Adrenal gland (tissue), 12 donors: ENCODE measurements around the gene FXR2. TPM values are rescaled to one million over a fixed set of nuclear protein-coding genes. Genes with fewer than 3 reads are reported as not detected.
A peak's percentile ranks its signal among the peaks of the same experiment; 100 is the strongest.

Experiments used
- DNase-seq, 7 donors: peaks; one replicate each; pipeline ENCODE4 v3.0.0-alpha.2; 2019 to 2020
- H3K27ac ChIP-seq, 5 donors: fragments of 200-600 bp; sonication (generic) in 4 of 5; 1 replicate in 3 of 5; 2 replicates in 2 of 5; pipeline versions ENCODE4 v1.5.1 to v1.8.0; 2016 to 2020; ENCODE audit warnings: mild to moderate bottlenecking in 1 of 5
- H3K27me3 ChIP-seq: fragments of 200-600 bp; 2 replicates; pipeline ENCODE4 v1.8.0; 2021
- H3K36me3 ChIP-seq, 2 donors: fragments of 200-600 bp; replicated peaks in 1 of 2; 1 replicate in 1 of 2; 2 replicates in 1 of 2; pipeline versions ENCODE4 v1.5.1 to v1.8.0; 2018 to 2022
- H3K4me1 ChIP-seq, 2 donors: fragments of 200-600 bp; replicated peaks in 1 of 2; 1 replicate in 1 of 2; 2 replicates in 1 of 2; pipeline versions ENCODE4 v1.5.1 to v1.8.0; 2018 to 2021
- H3K4me3 ChIP-seq, 4 donors: fragments of 200-600 bp; sonication (generic) in 3 of 4; one replicate each; pipeline ENCODE4 v1.5.1; 2016 to 2018
- H3K9me3 ChIP-seq, 3 donors: fragments of 200-600 bp; sonication (generic) in 1 of 3; replicated peaks in 1 of 3; 1 replicate in 2 of 3; 2 replicates in 1 of 3; pipeline versions ENCODE4 v1.5.1 to v1.8.0; 2016 to 2021
- CTCF ChIP-seq, 6 experiments: fragments of 450-650 bp in 4 of 6; fragments of 200-600 bp in 2 of 6; sonication (generic) in 1 of 6; IDR thresholded peaks; 1 replicate in 5 of 6; 2 replicates in 1 of 6; pipeline versions ENCODE4 v1.5.1 to v1.8.0; 2016 to 2021; ENCODE audit warnings: antibody characterized with exemption in 6 of 6, mild to moderate bottlenecking in 2 of 6, moderate library complexity in 1 of 6
- POLR2A ChIP-seq, 2 donors: fragments of 450-650 bp; IDR thresholded peaks; one replicate each; pipeline ENCODE4 v1.6.1; 2017; ENCODE audit warnings: antibody characterized with exemption in 2 of 2, mild to moderate bottlenecking in 2 of 2, moderate library complexity in 1 of 2
- WGBS, 4 donors: extraction: QIAGEN DNeasy Blood & Tissue Kit in 2 of 4; methylation state at CpG; one replicate each; pipeline versions ENCODE4 v1.1.5 to v1.1.7; 2013 to 2017; 5-methylcytosine and 5-hydroxymethylcytosine counted together
- intact Hi-C, 2 donors: fragments of 100-400 bp; cut with DNase I; formaldehyde crosslinking; loops; one replicate each; pipeline versions ENCODE4 v1.14.1 to v1.15.0; 2022 to 2023
- polyA plus RNA-seq, 3 donors: library from polyadenylated mRNA; stranded (reverse); fragments of 200-250 nt in 2 of 3; fragments of 350-450 nt in 1 of 3; fragmentation: Illumina TruSeq in 1 of 3; extraction: RNeasy Lipid Tissue Mini Kit (QIAGEN cat#74804) in 1 of 3; gene quantifications; one replicate each; pipeline ENCODE4 v1.2.3, GENCODE V29; 2013 to 2014
- total RNA-seq, 9 donors: library from RNA; depleted of rRNA in 4 of 9; stranded (reverse); fragments of >200 nt in 4 of 9; fragments of 120-200 nt in 1 of 9; fragmentation: NEBNext Ultra II Directional in 1 of 9; extraction: Animal tissue kit (Norgen Biotek cat#: 25700) in 1 of 9; gene quantifications; one replicate each; pipeline versions ENCODE4 v1.1.0 to v1.2.4, GENCODE V29; 2013 to 2023
- donor health status: healthy with polysubstance abuse.
- donor health status: Bipolar disorder and iron deficiency.
- donor health status: DM: yes; HTN: yes; CAD: no.
- donor health status: DM: no; HTN: no; CAD: no.
- donor health status: DM: no; HTN: no; CAD: no.
- donor health status: DM: yes; HTN: yes; CAD: no.

Gene FXR2
- total and polyA plus RNA-seq, 12 donors: 35.6 to 73.1 (median 43.9) TPM

GRCh38 chr17:7579001-7579833, 35.5 kb downstream of the FXR2 start, which contains the start of gene CD68:
TSS of gene CD68 (plus strand) at chr17:7579638. CDS start at chr17:7579678, 40 bp downstream.
- H3K4me3 ChIP-seq: peak within 1 kb of the TSS in 1 of 4 donors; percentile 54
- no peaks in the 10 kb centered on the region for H3K9me3 ChIP-seq
- 13 to 18% (median 15%) methylated on average over 6 to 7 of the region's 7 CpGs for WGBS, 4 donors
- DNase-seq: peak; percentile 49 to 91 (median 86)
- peaks cover 40 to 78% of the 10 kb centered on the region in 2 donors for H3K4me1 ChIP-seq
- H3K27ac ChIP-seq: peak within 1 kb of the TSS; percentile 47 to 97 (median 81)
- peaks cover 0 to 49% of the 10 kb centered on the region in 2 donors for H3K36me3 ChIP-seq
- H3K27me3 ChIP-seq: no peaks in the 10 kb centered on the region
- peak; percentile 67 to 82 for TF ChIP-seq POLR2A (IDR thresholded peaks at IDR 0.05)
- no peak for TF ChIP-seq CTCF (IDR thresholded peaks at IDR 0.05)
- intact Hi-C loops: no loop called here

GRCh38 chr17:7577327-7578199, 37.1 kb downstream of the FXR2 start:
- 71 to 77% (median 72%) methylated on average over 15 to 17 of the region's 17 CpGs for WGBS, 4 donors
- Histone ChIP-seq H3K27ac (peak overlapping the region in 2 of 5 donors; percentile 45 to 96), H3K27me3 (no peaks in the 10 kb centered on the region), H3K9me3 (no peaks in the 10 kb centered on the region), H3K36me3 (peaks cover 0 to 53% of the 10 kb centered on the region in 2 donors), H3K4me1 (peaks cover 37 to 73% of the 10 kb centered on the region in 2 donors), H3K4me3 (no peak overlapping the region)
- TF ChIP-seq CTCF (IDR thresholded peaks at IDR 0.05): peak in 1 of 6 experiments; percentile 5
- TF ChIP-seq POLR2A (IDR thresholded peaks at IDR 0.05): peak in 1 of 2 donors; percentile 13
- intact Hi-C loops: no loop called here
- peak in 1 of 7 donors; percentile 16 for DNase-seq

- H3K36me3 ChIP-seq: peaks cover 0 to 53% of the 10 kb centered on the region in 2 donors
These were observed 38.2 kb downstream of the FXR2 start for GRCh38 chr17:7576432-7576937.

More at GRCh38 chr17:7576432-7576937, 38.2 kb downstream of the FXR2 start:
- Histone ChIP-seq H3K27me3 (no peaks in the 10 kb centered on the region), H3K4me1 (peaks cover 34 to 71% of the 10 kb centered on the region in 2 donors), H3K9me3 (no peaks in the 10 kb centered on the region), H3K4me3 (no peak overlapping the region), H3K27ac (peak overlapping the region in 1 of 5 donors; percentile 96)
- WGBS, 4 donors: 68 to 78% (median 71%) methylated on average over 5 to 14 of the region's 14 CpGs
- TF ChIP-seq POLR2A (IDR thresholded peaks at IDR 0.05) (no peak), CTCF (IDR thresholded peaks at IDR 0.05) (no peak)
- DNase-seq: no peak
- intact Hi-C loops: no loop called here
